A673 (cell line): ENCODE data around the gene TRDMT1. TPM values are rescaled to one million over a fixed set of nuclear protein-coding genes. Genes with fewer than 3 reads are reported as not detected.

Experiments used
- BruUV-seq: library from RNA; stranded (reverse); fragments of 400-500 nt; replicated peaks from 2 replicates; lab custom pipeline; 2021; lab: Mats Ljungman, UMichigan
- CTCF ChIA-PET: fragments of 300-600 bp; sonication (Branson Sonifier 250); formaldehyde crosslinking; loops from one replicate; lab custom pipeline; 2022; ENCODE audit warnings: antibody characterized with exemption; lab: Charles Lee
- POLR2A ChIA-PET: fragments of 300-600 bp; sonication (Branson Sonifier 250); formaldehyde crosslinking; loops from one replicate; lab custom pipeline; 2022; ENCODE audit warnings: antibody characterized with exemption; ENCODE audit not compliant: low non-redundant PET; lab: Charles Lee
- DNase-seq: peaks from one replicate; pipeline ENCODE4 v3.0.0-alpha.2; 2015; ENCODE audit warnings: low spot score
- H3K27ac ChIP-seq: fragments of 200-600 bp; sonication (generic); 2 replicates; pipeline ENCODE4 v1.5.1; 2016; ENCODE audit warnings: mixed run types, low read depth, mild to moderate bottlenecking, mixed read lengths, antibody characterized with exemption, low read length; ENCODE audit not compliant: poor library complexity, severe bottlenecking
- H3K27me3 ChIP-seq: fragments of 200-600 bp; sonication (generic); replicated peaks from 2 replicates; pipeline ENCODE4 v1.6.1; 2017; ENCODE audit warnings: mixed run types, low read depth, mild to moderate bottlenecking, mixed read lengths, antibody characterized with exemption, low read length; ENCODE audit not compliant: insufficient read depth, poor library complexity
- H3K36me3 ChIP-seq: fragments of 200-600 bp; sonication (generic); 2 replicates; pipeline ENCODE4 v1.6.1; 2016; ENCODE audit warnings: mixed run types, mild to moderate bottlenecking, mixed read lengths, antibody characterized with exemption, low read length; ENCODE audit not compliant: insufficient read depth, poor library complexity, severe bottlenecking
- H3K4me1 ChIP-seq: fragments of 200-600 bp; sonication (generic); 2 replicates; pipeline ENCODE4 v1.6.1; 2017; ENCODE audit warnings: mixed run types, mild to moderate bottlenecking, mixed read lengths, antibody characterized with exemption, low read length; ENCODE audit not compliant: insufficient read depth, poor library complexity, severe bottlenecking
- H3K4me3 ChIP-seq: fragments of 200-600 bp; sonication (generic); 2 replicates; pipeline ENCODE4 v1.5.1; 2016; ENCODE audit warnings: low read depth, mixed run types, mild to moderate bottlenecking, mixed read lengths, low read length; ENCODE audit not compliant: poor library complexity, severe bottlenecking
- H3K9me3 ChIP-seq: fragments of 200-600 bp; sonication (generic); 2 replicates; pipeline ENCODE4 v1.6.1; 2016; ENCODE audit warnings: mixed run types, low read depth, mild to moderate bottlenecking, mixed read lengths, antibody characterized with exemption, low read length; ENCODE audit not compliant: poor library complexity, severe bottlenecking
- EZH2 ChIP-seq: fragments of 200-600 bp; sonication (generic); IDR thresholded peaks from 2 replicates; pipeline ENCODE4 v1.6.1; 2017; ENCODE audit warnings: borderline replicate concordance, low read depth, mild to moderate bottlenecking, mixed read lengths, antibody characterized with exemption, low read length; ENCODE audit not compliant: poor library complexity, severe bottlenecking
- intact Hi-C: fragments of 100-400 bp; cut with micrococcal nuclease; formaldehyde crosslinking; loops from one replicate; pipeline ENCODE4 v1.10.0; 2022; ENCODE audit not compliant: unreplicated experiment
- total RNA-seq: library from RNA; stranded (reverse); gene quantifications from 2 replicates; pipeline ENCODE4 v1.2.3, GENCODE V29; 2021
- TF ChIP-seq, protein P1 (sequence below): fragments of 300-800, 200-600 bp; sonication (generic); conservative IDR thresholded peaks from 2 replicates; pipeline ENCODE4 v1.5.1; 2017; ENCODE audit warnings: low read depth, mild to moderate bottlenecking, antibody characterized with exemption, low read length, moderate library complexity, mixed read lengths

TRDMT1 gene
- total RNA-seq, 1 experiment from 2014 or later = 14.0 TPM

DNA sequence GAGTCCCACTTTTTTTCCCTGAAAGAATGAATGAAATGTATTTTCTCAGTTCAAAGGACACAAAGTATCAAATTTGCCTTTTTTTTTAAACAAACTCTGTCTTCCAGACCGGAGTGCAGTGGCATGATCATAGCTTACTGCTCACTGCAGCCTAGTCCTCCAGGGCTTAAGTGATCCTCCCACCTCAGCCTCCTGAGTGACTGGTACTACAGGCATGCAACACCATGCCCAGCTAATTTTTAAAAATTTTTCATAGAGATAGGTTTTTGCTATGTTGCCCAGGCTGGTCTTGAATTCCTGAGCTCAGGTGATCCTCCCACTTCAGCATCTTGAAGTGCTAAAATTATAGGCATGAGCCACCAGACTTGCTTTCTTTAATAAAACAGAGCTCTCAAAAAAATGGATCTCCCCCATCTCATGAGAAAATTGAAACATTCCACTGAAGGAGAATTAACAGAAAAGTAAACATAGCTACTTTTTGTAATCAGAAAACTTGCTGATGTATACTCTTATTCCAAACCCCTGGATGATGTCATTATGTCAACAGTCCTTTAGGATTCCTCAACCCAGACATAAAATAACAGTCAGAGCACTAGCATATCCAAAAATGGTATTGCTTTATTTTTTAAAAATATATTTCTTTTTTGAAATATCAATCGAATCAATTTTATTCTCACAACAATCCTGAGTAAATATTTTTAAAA is 12.3 kb upstream of the TRDMT1 start:
- Histone ChIP-seq H3K36me3 (no peaks in the 10 kb centered on the region), H3K27ac (peak overlapping the region; percentile 84), H3K27me3 (no peaks in the 10 kb centered on the region), H3K4me3 (no peak overlapping the region), H3K9me3 (no peaks in the 10 kb centered on the region), H3K4me1 (peaks cover 52% of the 10 kb centered on the region)
- TF ChIP-seq, protein P1, sequence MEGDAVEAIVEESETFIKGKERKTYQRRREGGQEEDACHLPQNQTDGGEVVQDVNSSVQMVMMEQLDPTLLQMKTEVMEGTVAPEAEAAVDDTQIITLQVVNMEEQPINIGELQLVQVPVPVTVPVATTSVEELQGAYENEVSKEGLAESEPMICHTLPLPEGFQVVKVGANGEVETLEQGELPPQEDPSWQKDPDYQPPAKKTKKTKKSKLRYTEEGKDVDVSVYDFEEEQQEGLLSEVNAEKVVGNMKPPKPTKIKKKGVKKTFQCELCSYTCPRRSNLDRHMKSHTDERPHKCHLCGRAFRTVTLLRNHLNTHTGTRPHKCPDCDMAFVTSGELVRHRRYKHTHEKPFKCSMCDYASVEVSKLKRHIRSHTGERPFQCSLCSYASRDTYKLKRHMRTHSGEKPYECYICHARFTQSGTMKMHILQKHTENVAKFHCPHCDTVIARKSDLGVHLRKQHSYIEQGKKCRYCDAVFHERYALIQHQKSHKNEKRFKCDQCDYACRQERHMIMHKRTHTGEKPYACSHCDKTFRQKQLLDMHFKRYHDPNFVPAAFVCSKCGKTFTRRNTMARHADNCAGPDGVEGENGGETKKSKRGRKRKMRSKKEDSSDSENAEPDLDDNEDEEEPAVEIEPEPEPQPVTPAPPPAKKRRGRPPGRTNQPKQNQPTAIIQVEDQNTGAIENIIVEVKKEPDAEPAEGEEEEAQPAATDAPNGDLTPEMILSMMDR = no peak
- TF ChIP-seq EZH2 = no peak
- intact Hi-C loops = no loop called here
- ChIA-PET POLR2A (interaction anchor here (0.6 kb wide), 1 partner anchor 14 kb away, joined by 5 read pairs; the partner anchor contains the start of gene VIM), CTCF (no interaction called here)
- no TSS peak for BruUV-seq
- no peak for DNase-seq

DNA sequence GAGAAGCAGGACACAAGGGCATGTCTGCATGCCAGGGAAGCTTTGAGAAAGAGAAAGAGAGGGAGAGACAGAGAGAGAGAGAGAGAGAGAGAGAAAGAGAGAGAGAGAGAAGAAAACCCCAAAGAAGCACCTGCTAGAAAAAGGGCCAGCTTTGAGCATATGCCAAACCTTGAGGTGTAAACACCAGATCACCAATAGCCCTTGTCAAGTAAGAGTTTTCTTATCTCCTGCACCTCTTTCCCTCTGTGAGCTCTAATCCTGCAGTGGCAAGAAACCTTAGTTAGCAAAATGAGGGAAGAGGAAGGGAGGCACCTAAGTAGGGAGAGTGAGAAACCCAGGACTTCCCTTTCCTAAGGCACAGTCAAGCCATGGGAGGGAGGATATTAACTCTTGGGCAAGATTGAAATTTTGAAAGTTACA is 11.3 kb upstream of the TRDMT1 start:
- DNase-seq = no peak
- intact Hi-C loops = no loop called here
- Histone ChIP-seq H3K36me3 (no peaks in the 10 kb centered on the region), H3K4me1 (peaks cover 45% of the 10 kb centered on the region), H3K4me3 (no peak overlapping the region), H3K27ac (no peak overlapping the region), H3K27me3 (no peaks in the 10 kb centered on the region), H3K9me3 (no peaks in the 10 kb centered on the region)
- ChIA-PET CTCF (no interaction called here), POLR2A (no interaction called here)
- no TSS peak for BruUV-seq
- no peak for TF ChIP-seq EZH2
- TF ChIP-seq, protein P1 = no peak

DNA sequence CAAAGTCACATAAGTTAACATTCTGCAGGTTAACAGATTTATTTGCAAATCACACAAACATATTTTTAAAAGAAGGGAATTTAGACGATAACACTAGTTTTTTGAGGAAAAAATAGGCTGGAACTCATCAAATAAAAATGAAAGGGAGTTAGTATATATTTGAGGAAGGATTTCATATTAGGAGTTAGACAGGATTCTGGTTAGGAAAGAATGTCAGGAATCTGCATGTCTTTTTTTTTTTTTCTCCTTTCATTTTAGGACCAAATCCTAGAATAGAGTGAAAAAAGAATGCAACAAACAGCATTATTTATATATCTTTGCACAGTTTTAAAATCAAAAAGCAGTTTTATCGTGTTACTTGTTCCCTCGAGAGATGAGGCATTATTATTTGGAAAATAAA is 8.9 kb upstream of the TRDMT1 start:
- Histone ChIP-seq H3K4me1 (peaks cover 25% of the 10 kb centered on the region), H3K36me3 (no peaks in the 10 kb centered on the region), H3K9me3 (no peaks in the 10 kb centered on the region), H3K4me3 (no peak overlapping the region), H3K27me3 (no peaks in the 10 kb centered on the region), H3K27ac (no peak overlapping the region)
- no peak for DNase-seq
- ChIA-PET POLR2A (no interaction called here), CTCF (no interaction called here)
- intact Hi-C loops = no loop called here
- TF ChIP-seq EZH2 = no peak
- TF ChIP-seq, protein P1 = no peak
- no TSS peak for BruUV-seq
